ENCODE data around the gene SLC18A2. TPM values are rescaled to one million over a fixed set of nuclear protein-coding genes. Genes with fewer than 3 reads are reported as not detected.

SLC18A2 gene
- total RNA-seq, 1 donor from 2014 or later: 0.05 TPM

- Histone ChIP-seq H3K4me3 (no peak overlapping the region), H3K27ac (replicated peaks) (no peak overlapping the region), H3K4me1 (peaks cover 11% of the 10 kb centered on the region), H3K27me3 (ENCODE audit: low read depth) (peaks cover 94% of the 10 kb centered on the region), H3K36me3 (no peaks in the 10 kb centered on the region), H3K9me3 (replicated peaks) (no peaks in the 10 kb centered on the region)
- TF ChIP-seq, protein P1, sequence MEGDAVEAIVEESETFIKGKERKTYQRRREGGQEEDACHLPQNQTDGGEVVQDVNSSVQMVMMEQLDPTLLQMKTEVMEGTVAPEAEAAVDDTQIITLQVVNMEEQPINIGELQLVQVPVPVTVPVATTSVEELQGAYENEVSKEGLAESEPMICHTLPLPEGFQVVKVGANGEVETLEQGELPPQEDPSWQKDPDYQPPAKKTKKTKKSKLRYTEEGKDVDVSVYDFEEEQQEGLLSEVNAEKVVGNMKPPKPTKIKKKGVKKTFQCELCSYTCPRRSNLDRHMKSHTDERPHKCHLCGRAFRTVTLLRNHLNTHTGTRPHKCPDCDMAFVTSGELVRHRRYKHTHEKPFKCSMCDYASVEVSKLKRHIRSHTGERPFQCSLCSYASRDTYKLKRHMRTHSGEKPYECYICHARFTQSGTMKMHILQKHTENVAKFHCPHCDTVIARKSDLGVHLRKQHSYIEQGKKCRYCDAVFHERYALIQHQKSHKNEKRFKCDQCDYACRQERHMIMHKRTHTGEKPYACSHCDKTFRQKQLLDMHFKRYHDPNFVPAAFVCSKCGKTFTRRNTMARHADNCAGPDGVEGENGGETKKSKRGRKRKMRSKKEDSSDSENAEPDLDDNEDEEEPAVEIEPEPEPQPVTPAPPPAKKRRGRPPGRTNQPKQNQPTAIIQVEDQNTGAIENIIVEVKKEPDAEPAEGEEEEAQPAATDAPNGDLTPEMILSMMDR (IDR thresholded peaks at IDR 0.05; ENCODE audit: borderline replicate concordance): no peak
- intact Hi-C loops (cut with micrococcal nuclease): no loop called here
- DNase-seq: no peak
These were observed 1.9 kb upstream of the SLC18A2 start for GRCh38 chr10:117239051-117239450.

DNA sequence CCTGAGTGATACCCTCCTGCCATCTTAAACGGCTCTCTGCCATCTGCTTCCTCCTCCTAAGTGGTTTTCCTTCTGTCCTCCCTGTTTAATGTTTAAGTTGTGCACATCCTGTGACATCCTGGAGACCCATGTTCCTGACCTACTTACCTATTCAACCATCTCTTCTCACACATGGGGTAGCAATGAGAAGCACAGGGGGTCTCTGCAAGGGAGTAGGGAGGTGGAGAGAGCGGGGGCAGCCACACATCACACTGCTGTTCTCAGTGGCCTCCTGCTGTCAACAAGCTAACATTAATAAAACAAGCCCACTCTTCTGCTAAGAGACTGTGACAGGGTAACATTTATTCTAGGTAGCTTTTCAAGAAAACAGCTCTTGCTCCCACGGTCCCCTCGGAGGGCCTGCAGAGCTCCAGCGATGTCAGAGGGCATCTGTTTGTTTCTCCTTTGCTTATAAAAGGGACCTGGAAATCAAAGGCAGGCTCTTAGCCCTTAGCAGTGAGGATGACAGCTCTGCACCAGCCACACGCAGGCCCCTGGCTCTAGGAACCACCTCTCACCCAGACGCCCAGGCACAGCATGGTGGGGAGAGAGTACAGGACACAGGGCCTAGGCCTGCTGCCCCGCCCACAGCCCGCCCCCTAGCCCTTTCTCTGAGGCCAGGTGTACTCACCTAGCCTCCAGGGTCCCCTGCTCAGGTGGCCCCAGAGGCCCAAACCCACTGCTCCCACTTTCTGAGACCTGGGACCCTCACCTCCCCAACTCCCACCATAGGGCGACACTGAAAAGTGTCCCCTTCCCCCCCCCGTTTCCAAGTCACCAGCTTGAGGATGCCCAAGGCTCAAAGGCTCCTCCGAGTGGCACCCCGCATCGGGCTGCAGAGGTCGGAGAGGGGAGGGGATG, 943 bp upstream of the SLC18A2 start:
- intact Hi-C loops (cut with micrococcal nuclease): no loop called here
- peaks cover 98% of the 10 kb centered on the region for H3K27me3 ChIP-seq (ENCODE audit: low read depth)
- H3K36me3 ChIP-seq: no peaks in the 10 kb centered on the region
- TF ChIP-seq, protein P1 (IDR thresholded peaks at IDR 0.05; ENCODE audit: borderline replicate concordance): no peak
- H3K9me3 ChIP-seq (replicated peaks): no peaks in the 10 kb centered on the region
- no peak overlapping the region for H3K27ac ChIP-seq (replicated peaks)
- H3K4me3 ChIP-seq: no peak overlapping the region
- peaks cover 11% of the 10 kb centered on the region for H3K4me1 ChIP-seq
- no peak for DNase-seq

DNA sequence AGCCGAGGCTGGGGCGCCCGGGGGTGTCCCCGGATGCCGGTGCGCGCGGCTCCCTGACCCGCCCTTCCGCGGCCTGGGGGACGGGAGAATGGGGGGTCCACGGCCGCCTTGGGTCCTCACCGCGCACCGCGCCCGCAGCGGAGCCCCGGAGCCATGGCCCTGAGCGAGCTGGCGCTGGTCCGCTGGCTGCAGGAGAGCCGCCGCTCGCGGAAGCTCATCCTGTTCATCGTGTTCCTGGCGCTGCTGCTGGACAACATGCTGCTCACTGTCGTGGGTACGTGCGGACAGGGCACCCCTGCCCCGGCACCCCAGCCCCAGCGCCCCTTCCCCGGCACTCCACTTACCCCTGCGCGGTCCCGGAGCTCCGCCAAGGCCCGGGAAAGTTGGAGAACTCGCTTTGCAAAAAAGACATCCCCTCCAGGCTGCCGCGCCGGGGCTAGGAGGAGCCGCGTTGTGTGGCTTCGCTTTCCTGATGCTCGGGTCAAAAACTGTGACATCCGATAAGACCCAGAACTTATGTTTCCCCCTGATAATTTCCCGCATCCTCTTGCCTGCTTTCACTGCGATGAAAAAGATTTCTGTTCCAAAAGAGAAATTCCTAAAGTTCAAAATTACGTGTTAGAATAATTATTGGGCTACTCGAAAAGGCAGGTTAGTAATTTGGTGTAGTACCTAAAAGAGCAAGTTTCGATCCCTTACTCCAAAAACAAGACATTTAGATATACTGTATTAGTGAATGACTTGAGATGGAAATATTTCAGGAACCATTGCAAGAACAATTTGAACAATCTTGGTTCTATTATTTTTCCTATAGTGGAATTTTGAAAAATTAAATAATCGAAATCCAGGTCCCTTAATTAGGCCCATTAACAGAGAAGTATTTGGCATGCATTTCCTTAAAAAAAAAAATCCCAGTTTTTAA, 888 bp downstream of the SLC18A2 start:
- Histone ChIP-seq H3K36me3 (no peaks in the 10 kb centered on the region), H3K9me3 (replicated peaks) (no peaks in the 10 kb centered on the region), H3K4me3 (peak overlapping the region; percentile 46), H3K4me1 (peaks cover 11% of the 10 kb centered on the region), H3K27ac (replicated peaks) (no peak overlapping the region), H3K27me3 (ENCODE audit: low read depth) (peaks cover 96% of the 10 kb centered on the region)
- intact Hi-C loops (cut with micrococcal nuclease): no loop called here
- DNase-seq: no peak
- TF ChIP-seq, protein P1 (IDR thresholded peaks at IDR 0.05; ENCODE audit: borderline replicate concordance): no peak

DNA sequence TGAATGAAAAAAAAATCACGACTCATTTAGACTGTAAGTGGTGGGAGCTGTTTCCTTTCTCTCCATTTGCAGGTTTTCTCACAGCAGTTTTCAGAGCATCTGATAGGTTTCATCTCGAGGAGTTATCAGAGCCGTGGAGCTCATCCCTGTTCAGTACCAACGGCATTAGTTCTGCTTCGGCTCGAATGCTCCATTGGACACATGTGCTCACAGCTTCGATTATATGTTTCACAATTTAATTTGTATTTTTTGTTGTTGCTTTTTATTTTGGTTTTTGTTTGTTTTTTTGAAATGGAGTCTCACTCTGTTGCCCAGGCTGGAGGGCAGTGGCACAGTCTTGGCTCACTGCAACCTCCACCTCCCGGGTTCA, 1.5 kb downstream of the SLC18A2 start:
- no peak for DNase-seq
- H3K9me3 ChIP-seq (replicated peaks): no peaks in the 10 kb centered on the region
- TF ChIP-seq, protein P1 (IDR thresholded peaks at IDR 0.05; ENCODE audit: borderline replicate concordance): no peak
- H3K4me1 ChIP-seq: peaks cover 11% of the 10 kb centered on the region
- H3K4me3 ChIP-seq: no peak overlapping the region
- intact Hi-C loops (cut with micrococcal nuclease): no loop called here
- H3K27me3 ChIP-seq (ENCODE audit: low read depth): peaks cover 96% of the 10 kb centered on the region
- no peaks in the 10 kb centered on the region for H3K36me3 ChIP-seq
- H3K27ac ChIP-seq (replicated peaks): no peak overlapping the region

DNA sequence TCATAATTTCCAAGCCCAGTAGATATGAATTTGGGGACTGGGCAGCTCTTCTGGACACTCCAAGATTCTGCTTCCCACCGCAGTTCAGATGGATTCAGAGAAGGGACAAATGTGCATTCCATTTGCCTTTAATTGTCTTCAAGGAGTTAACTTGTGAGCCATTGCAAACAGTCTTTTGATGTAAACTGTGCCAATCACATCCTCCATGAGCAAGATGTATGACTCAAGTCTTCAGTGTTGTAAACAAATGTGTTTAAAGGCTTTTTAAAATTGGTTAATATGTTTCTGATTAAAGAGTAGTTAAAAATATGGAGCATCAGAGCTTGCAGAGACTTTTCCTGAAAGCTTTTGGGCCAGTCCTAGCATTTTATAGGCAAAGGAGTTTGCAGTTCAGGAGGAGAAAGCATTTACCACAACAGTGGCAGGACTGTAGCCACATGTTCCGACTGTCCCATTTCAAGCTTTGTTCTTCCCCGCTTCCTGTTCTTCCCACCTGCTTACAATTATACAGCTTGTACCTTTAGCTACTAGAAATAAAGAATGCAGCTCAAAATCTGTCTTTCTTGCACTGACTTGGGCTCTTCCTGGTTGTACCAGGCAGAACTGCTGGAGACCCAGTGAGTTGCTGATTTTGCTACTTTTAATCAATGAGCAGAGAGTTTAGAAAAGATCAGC, 6.2 kb downstream of the SLC18A2 start:
- no peak overlapping the region for H3K27ac ChIP-seq (replicated peaks)
- DNase-seq: no peak
- no peak overlapping the region for H3K4me3 ChIP-seq
- intact Hi-C loops (cut with micrococcal nuclease): no loop called here
- H3K36me3 ChIP-seq: no peaks in the 10 kb centered on the region
- H3K27me3 ChIP-seq (ENCODE audit: low read depth): peaks cover 98% of the 10 kb centered on the region
- no peaks in the 10 kb centered on the region for H3K9me3 ChIP-seq (replicated peaks)
- no peaks in the 10 kb centered on the region for H3K4me1 ChIP-seq
- TF ChIP-seq, protein P1 (IDR thresholded peaks at IDR 0.05; ENCODE audit: borderline replicate concordance): no peak

Data from left ventricle myocardium inferior (tissue), 1 donor.